ENCODE results near the gene AACS. TPM values are rescaled to one million over a fixed set of nuclear protein-coding genes. Genes with fewer than 3 reads are reported as not detected.
"Not testable (repeated sequence)": the region's sequence is repeated elsewhere in the genome, so short reads cannot be mapped to it uniquely, and the experiment has no call there.

AACS gene
- total RNA-seq, 1 experiment from 2014 or later: 46.8 TPM

- Histone ChIP-seq H3K27ac (no peak overlapping the region), H3K4me3 (no peak overlapping the region), H3K4me1 (replicated peaks; ENCODE audit: insufficient read depth) (no peaks in the 10 kb centered on the region), H3F3A (ENCODE audit: insufficient read depth, low read depth) (no peaks in the 10 kb centered on the region), H4K20me1 (ENCODE audit: insufficient read depth) (no peaks in the 10 kb centered on the region), H3K79me2 (ENCODE audit: low read depth) (no peaks in the 10 kb centered on the region; the same call in 1 of the 2 replicates), H3K36me3 (ENCODE audit: low read depth) (no peaks in the 10 kb centered on the region; the same call in 1 of the 2 replicates), H3K9me3 (ENCODE audit: insufficient read depth, low read depth) (no peaks in the 10 kb centered on the region), H3K27me3 (ENCODE audit: insufficient read depth, low read depth) (no peaks in the 10 kb centered on the region), H2AFZ (no peak overlapping the region), H3K9me2 (ENCODE audit: insufficient read depth) (no peaks in the 10 kb centered on the region), H3K4me2 (no peak overlapping the region)
- ChIA-PET POLR2A (ENCODE audit: unreplicated experiment) (no interaction called here), CTCF (no interaction called here)
- no peak for DNase-seq
- intact Hi-C loops (cut with micrococcal nuclease; ENCODE audit: unreplicated experiment): no loop called here
- TF ChIP-seq CTCF (conservative IDR thresholded peaks at IDR 0.05): no peak
- no peak for TF ChIP-seq EZH2 (IDR thresholded peaks at IDR 0.05; ENCODE audit: low read depth)
- no TSS peak for BruUV-seq (replicated peaks)
These were observed 7.3 kb downstream of the AACS start for GRCh38 chr12:125072496-125072895.

- H3K27me3 ChIP-seq (ENCODE audit: insufficient read depth, low read depth); BruUV-seq (replicated peaks); H3K4me3 ChIP-seq; DNase-seq; intact Hi-C loops (cut with micrococcal nuclease; ENCODE audit: unreplicated experiment); H3K36me3 ChIP-seq (ENCODE audit: low read depth); H4K20me1 ChIP-seq (ENCODE audit: insufficient read depth); H3K4me1 ChIP-seq (replicated peaks; ENCODE audit: insufficient read depth); POLR2A ChIA-PET (ENCODE audit: unreplicated experiment); CTCF ChIA-PET; H3K4me2 ChIP-seq; H3K9me2 ChIP-seq (ENCODE audit: insufficient read depth); H3K9me3 ChIP-seq (ENCODE audit: insufficient read depth, low read depth); H2AFZ ChIP-seq; H3F3A ChIP-seq (ENCODE audit: insufficient read depth, low read depth); H3K79me2 ChIP-seq (ENCODE audit: low read depth); H3K27ac ChIP-seq: not testable (repeated sequence)
These were observed 9.1 kb downstream of the AACS start for GRCh38 chr12:125074294-125074693.

GRCh38 chr12:125076103-125076502 lies 10.9 kb downstream of the AACS start:
- H4K20me1 ChIP-seq (ENCODE audit: insufficient read depth): no peaks in the 10 kb centered on the region
- no peaks in the 10 kb centered on the region for H3K79me2 ChIP-seq (ENCODE audit: low read depth)
- POLR2A ChIA-PET (ENCODE audit: unreplicated experiment): interaction anchor here (0.7 kb wide), 1 partner anchor 17 kb away, joined by 3 read pairs; no protein-coding TSS in a partner anchor
- TF ChIP-seq EZH2 (IDR thresholded peaks at IDR 0.05; ENCODE audit: low read depth): no peak
- no peak for TF ChIP-seq CTCF (conservative IDR thresholded peaks at IDR 0.05)
- DNase-seq: no peak
- no peaks in the 10 kb centered on the region; the same call in 1 of the 2 replicates for H3K36me3 ChIP-seq (ENCODE audit: low read depth)
- CTCF ChIA-PET: no interaction called here
- BruUV-seq (replicated peaks): no TSS peak
- H3K9me2 ChIP-seq (ENCODE audit: insufficient read depth): no peaks in the 10 kb centered on the region
- H3K27me3 ChIP-seq (ENCODE audit: insufficient read depth, low read depth): no peaks in the 10 kb centered on the region
- peaks cover 13% of the 10 kb centered on the region for H3K4me1 ChIP-seq (replicated peaks; ENCODE audit: insufficient read depth)
- no peak overlapping the region for H3K4me3 ChIP-seq
- no peak overlapping the region for H3K4me2 ChIP-seq
- peaks cover 17% of the 10 kb centered on the region for H3F3A ChIP-seq (ENCODE audit: insufficient read depth, low read depth)
- intact Hi-C loops (cut with micrococcal nuclease; ENCODE audit: unreplicated experiment): no loop called here
- H3K9me3 ChIP-seq (ENCODE audit: insufficient read depth, low read depth): no peaks in the 10 kb centered on the region
- no peak overlapping the region for H2AFZ ChIP-seq
- no peak overlapping the region for H3K27ac ChIP-seq

- intact Hi-C loops (cut with micrococcal nuclease; ENCODE audit: unreplicated experiment): no loop called here
- DNase-seq: no peak
- BruUV-seq (replicated peaks): no TSS peak
- H3K36me3 ChIP-seq (ENCODE audit: low read depth): no peaks in the 10 kb centered on the region; the same call in 1 of the 2 replicates
- peaks cover 13% of the 10 kb centered on the region for H3K4me1 ChIP-seq (replicated peaks; ENCODE audit: insufficient read depth)
- H3F3A ChIP-seq (ENCODE audit: insufficient read depth, low read depth): peaks cover 17% of the 10 kb centered on the region
- no peaks in the 10 kb centered on the region for H3K9me3 ChIP-seq (ENCODE audit: insufficient read depth, low read depth)
- peak overlapping the region; percentile 87 for H3K27ac ChIP-seq
- H4K20me1 ChIP-seq (ENCODE audit: insufficient read depth): no peaks in the 10 kb centered on the region
- H2AFZ ChIP-seq: no peak overlapping the region
- no peak overlapping the region for H3K4me3 ChIP-seq
- H3K79me2 ChIP-seq (ENCODE audit: low read depth): no peaks in the 10 kb centered on the region
- ChIA-PET POLR2A (ENCODE audit: unreplicated experiment) (no interaction called here), CTCF (no interaction called here)
- no peaks in the 10 kb centered on the region for H3K27me3 ChIP-seq (ENCODE audit: insufficient read depth, low read depth)
- no peak overlapping the region for H3K4me2 ChIP-seq
- H3K9me2 ChIP-seq (ENCODE audit: insufficient read depth): no peaks in the 10 kb centered on the region
- no peak for TF ChIP-seq EZH2 (IDR thresholded peaks at IDR 0.05; ENCODE audit: low read depth)
- no peak for TF ChIP-seq CTCF (conservative IDR thresholded peaks at IDR 0.05)
These were observed 13.8 kb downstream of the AACS start for GRCh38 chr12:125079084-125079483.
